SK-N-SH (cell line): ENCODE data around the gene STK39.

Experiments used
- CTCF ChIP-seq: fragments of 200-600 bp; sonication (generic); IDR thresholded peaks from 2 replicates; pipeline ENCODE4 v1.6.1; 2017; ENCODE audit warnings: antibody characterized with exemption, mild to moderate bottlenecking, moderate library complexity
- RAD21 ChIP-seq: IDR thresholded peaks from 2 replicates; pipeline ENCODE4 v1.6.1; 2012; ENCODE audit warnings: mild to moderate bottlenecking, low read length

GRCh38 chr2:168247341-168248261, at the start of gene STK39:
- peak; percentile 30 for TF ChIP-seq CTCF
- peak; percentile 18; the same call in 1 of the 2 replicates for TF ChIP-seq RAD21
